OCI-LY3 (cell line): ENCODE data around the gene DOCK1.

ENCODE experiments used
- H2AFZ ChIP-seq: fragments of 200-600, 300-600 bp; shearing (Covaris generic); 2 replicates; pipeline ENCODE4 v1.6.0; 2014; ENCODE audit warnings: antibody characterized with exemption, low read depth, low read length
- H3K27ac ChIP-seq: fragments of 200-600, 300-600 bp; sonication (generic); 2 replicates; pipeline ENCODE4 v1.5.1; 2014; ENCODE audit warnings: mild to moderate bottlenecking, low read length, moderate library complexity, mixed read lengths
- H3K27me3 ChIP-seq: fragments of 200-600, 300-600 bp; sonication (generic); 2 replicates; pipeline ENCODE4 v1.6.1; 2014; ENCODE audit warnings: low read depth, low read length, mixed read lengths
- H3K36me3 ChIP-seq: fragments of 200-600, 300-600 bp; sonication (generic); replicated peaks from 2 replicates; pipeline ENCODE3; 2014; ENCODE audit warnings: low read depth, low read length, mixed read lengths
- H3K4me1 ChIP-seq: fragments of 300-600, 200-600 bp; sonication (generic); 2 replicates; pipeline ENCODE4 v1.6.1; 2014; ENCODE audit warnings: low read length, mixed read lengths
- H3K4me2 ChIP-seq: fragments of 200-600, 300-600 bp; sonication (generic); 2 replicates; pipeline ENCODE4 v1.6.1; 2014; ENCODE audit warnings: low read length, mixed read lengths
- H3K4me3 ChIP-seq: fragments of 300-600, 200-600 bp; sonication (generic); 2 replicates; pipeline ENCODE4 v1.5.1; 2014; ENCODE audit warnings: antibody characterized with exemption, mild to moderate bottlenecking, low read length, moderate library complexity
- H3K79me2 ChIP-seq: fragments of 300-600, 200-600 bp; shearing (Covaris generic); 2 replicates; pipeline ENCODE4 v1.6.1; 2014; ENCODE audit warnings: mild to moderate bottlenecking, low read length, mixed read lengths
- H3K9ac ChIP-seq: fragments of 300-600, 200-600 bp; shearing (Covaris generic); 2 replicates; pipeline ENCODE4 v1.6.0; 2014; ENCODE audit warnings: mild to moderate bottlenecking, low read length, moderate library complexity
- H3K9me3 ChIP-seq: fragments of 200-600, 300-600 bp; shearing (Covaris generic); 2 replicates; pipeline ENCODE4 v1.6.1; 2014; ENCODE audit warnings: low read length, mixed read lengths; ENCODE audit not compliant: insufficient read depth
- H4K20me1 ChIP-seq: fragments of 200-600, 300-600 bp; sonication (generic); 2 replicates; pipeline ENCODE4 v1.6.1; 2016; ENCODE audit warnings: low read length, mixed read lengths; ENCODE audit not compliant: insufficient read depth
- CTCF ChIP-seq: fragments of 200-600, 300-600 bp; sonication (generic); IDR thresholded peaks from 2 replicates; pipeline ENCODE4 v1.5.1; 2014; ENCODE audit warnings: antibody characterized with exemption, low read length, low read depth
- EZH2phosphoT487 ChIP-seq: fragments of 200-600 bp; shearing (Covaris generic); IDR thresholded peaks from 2 replicates; pipeline ENCODE4 v1.6.1; 2018; ENCODE audit warnings: antibody characterized with exemption, mixed run types, low read depth

DOCK1 gene

GRCh38 chr10:127313996-127314700, 408.9 kb downstream of the DOCK1 start:
- no peak overlapping the region for H2AFZ ChIP-seq
- TF ChIP-seq CTCF (no peak), EZH2phosphoT487 (no peak)
- no peak overlapping the region for H3K4me3 ChIP-seq

GRCh38 chr10:127314797-127315196, 409.6 kb downstream of the DOCK1 start:
- Histone ChIP-seq H3K79me2 (no peaks in the 10 kb centered on the region), H3K4me1 (no peaks in the 10 kb centered on the region), H3K36me3 (no peaks in the 10 kb centered on the region), H3K4me2 (no peak overlapping the region), H3K9me3 (no peaks in the 10 kb centered on the region), H3K27ac (no peak overlapping the region), H3K27me3 (no peaks in the 10 kb centered on the region), H4K20me1 (no peaks in the 10 kb centered on the region), H2AFZ (no peak overlapping the region), H3K4me3 (no peak overlapping the region), H3K9ac (no peak overlapping the region)
- TF ChIP-seq EZH2phosphoT487 (no peak), CTCF (no peak)

More at GRCh38 chr10:127313996-127314700, 408.9 kb downstream of the DOCK1 start:
- H3K27ac ChIP-seq: no peak overlapping the region
- H3K36me3 ChIP-seq: no peaks in the 10 kb centered on the region
- no peaks in the 10 kb centered on the region for H3K4me1 ChIP-seq
- no peaks in the 10 kb centered on the region for H3K79me2 ChIP-seq
- no peak overlapping the region for H3K9ac ChIP-seq
- no peaks in the 10 kb centered on the region for H3K27me3 ChIP-seq
- H4K20me1 ChIP-seq: no peaks in the 10 kb centered on the region
- no peak overlapping the region for H3K4me2 ChIP-seq
- no peaks in the 10 kb centered on the region for H3K9me3 ChIP-seq

GRCh38 chr10:127315888-127316287, 410.7 kb downstream of the DOCK1 start:
- H4K20me1 ChIP-seq: no peaks in the 10 kb centered on the region
- no peak overlapping the region for H3K9ac ChIP-seq
- H3K36me3 ChIP-seq: no peaks in the 10 kb centered on the region
- TF ChIP-seq EZH2phosphoT487 (no peak), CTCF (no peak)
- H3K4me3 ChIP-seq: no peak overlapping the region
- H3K4me1 ChIP-seq: no peaks in the 10 kb centered on the region
- no peak overlapping the region for H3K27ac ChIP-seq
- H3K27me3 ChIP-seq: no peaks in the 10 kb centered on the region
- no peaks in the 10 kb centered on the region for H3K79me2 ChIP-seq
- H3K4me2 ChIP-seq: no peak overlapping the region
- no peak overlapping the region for H2AFZ ChIP-seq
- H3K9me3 ChIP-seq: no peaks in the 10 kb centered on the region

GRCh38 chr10:127318396-127318795, 413.2 kb downstream of the DOCK1 start:
- Histone ChIP-seq H3K27ac (no peak overlapping the region), H3K36me3 (no peaks in the 10 kb centered on the region), H3K4me3 (no peak overlapping the region), H2AFZ (no peak overlapping the region), H3K4me2 (no peak overlapping the region), H3K27me3 (no peaks in the 10 kb centered on the region), H3K4me1 (no peaks in the 10 kb centered on the region), H4K20me1 (no peaks in the 10 kb centered on the region), H3K9me3 (no peaks in the 10 kb centered on the region), H3K79me2 (no peaks in the 10 kb centered on the region), H3K9ac (no peak overlapping the region)
- TF ChIP-seq EZH2phosphoT487 (no peak), CTCF (no peak)
